GM15510 (cell line): ENCODE measurements around the gene DCDC1.

Experiments
- POLR2A ChIP-seq: IDR thresholded peaks from 3 replicates; pipeline ENCODE4 v1.6.1; 2011; ENCODE audit warnings: borderline replicate concordance; ENCODE audit not compliant: insufficient read length; ENCODE audit errors: extremely low read depth

Gene DCDC1

GRCh38 chr11:30868626-30869081 is 500.9 kb downstream of the DCDC1 start:
- no peak for TF ChIP-seq POLR2A

- no peak for TF ChIP-seq POLR2A
Measured at GRCh38 chr11:30863209-30863608, 506.3 kb downstream of the DCDC1 start.

GRCh38 chr11:30861531-30861930 is 508.0 kb downstream of the DCDC1 start:
- TF ChIP-seq POLR2A = no peak

GRCh38 chr11:30861064-30861463 is 508.5 kb downstream of the DCDC1 start:
- no peak for TF ChIP-seq POLR2A

- no peak for TF ChIP-seq POLR2A
Measured at GRCh38 chr11:30860146-30860545, 509.4 kb downstream of the DCDC1 start.

GRCh38 chr11:30859669-30860068 is 509.9 kb downstream of the DCDC1 start:
- no peak for TF ChIP-seq POLR2A

- no peak for TF ChIP-seq POLR2A
Measured at GRCh38 chr11:30855383-30856006, 514.0 kb downstream of the DCDC1 start.

- TF ChIP-seq POLR2A = no peak
Measured at GRCh38 chr11:30853439-30853838, 516.1 kb downstream of the DCDC1 start.

GRCh38 chr11:30852645-30853044 is 516.9 kb downstream of the DCDC1 start:
- TF ChIP-seq POLR2A = no peak

GRCh38 chr11:30852091-30852490 is 517.4 kb downstream of the DCDC1 start:
- no peak for TF ChIP-seq POLR2A

- TF ChIP-seq POLR2A = no peak
Measured at GRCh38 chr11:30837252-30837651, 532.3 kb downstream of the DCDC1 start.

GRCh38 chr11:30832831-30833230 is 536.7 kb downstream of the DCDC1 start:
- no peak for TF ChIP-seq POLR2A

- no peak for TF ChIP-seq POLR2A
Measured at GRCh38 chr11:30830681-30831080, 538.9 kb downstream of the DCDC1 start.

- no peak for TF ChIP-seq POLR2A
Measured at GRCh38 chr11:30826911-30827310, 542.6 kb downstream of the DCDC1 start.

GRCh38 chr11:30825723-30826122 is 543.8 kb downstream of the DCDC1 start:
- TF ChIP-seq POLR2A = no peak

GRCh38 chr11:30823119-30823518 is 546.4 kb downstream of the DCDC1 start:
- no peak for TF ChIP-seq POLR2A
